ENCODE measurements around the gene STC2. TPM values are rescaled to one million over a fixed set of nuclear protein-coding genes. Genes with fewer than 3 reads are reported as not detected.

Gene STC2
- total RNA-seq, 1 donor = 558 TPM

- TF ChIP-seq CTCF (IDR thresholded peaks at IDR 0.05; ENCODE audit: extremely low read depth, low read depth, low read length) = no peak
- no peaks in the 10 kb centered on the region for H4K20me1 ChIP-seq (ENCODE audit: insufficient read depth, low read length)
- H3K27me3 ChIP-seq (ENCODE audit: insufficient read depth, low read length) = no peaks in the 10 kb centered on the region
- no peak overlapping the region for H3K4me3 ChIP-seq (ENCODE audit: insufficient read depth, low read length)
- H3K4me1 ChIP-seq (ENCODE audit: insufficient read depth, low read length) = peaks cover 28% of the 10 kb centered on the region
- no peak for DNase-seq (ENCODE audit: insufficient read length, low spot score, missing footprints)
- H3K36me3 ChIP-seq (ENCODE audit: insufficient read depth, low read length) = no peaks in the 10 kb centered on the region
- H3K27ac ChIP-seq (ENCODE audit: low read depth, low read length) = no peak overlapping the region
- no peak overlapping the region for H2AFZ ChIP-seq (ENCODE audit: low read length)
- no peak overlapping the region for H3K4me2 ChIP-seq (ENCODE audit: insufficient read depth, low read length)
- H3K79me2 ChIP-seq (ENCODE audit: insufficient read depth, low read length) = no peaks in the 10 kb centered on the region
- H3K9me3 ChIP-seq (ENCODE audit: low read depth, low read length) = no peaks in the 10 kb centered on the region
These were observed 29.8 kb downstream of the STC2 start for GRCh38 chr5:173298213-173298926.

GRCh38 chr5:173297813-173298212 lies 30.4 kb downstream of the STC2 start:
- Histone ChIP-seq H3K4me1 (ENCODE audit: insufficient read depth, low read length) (peaks cover 28% of the 10 kb centered on the region), H2AFZ (ENCODE audit: low read length) (no peak overlapping the region), H4K20me1 (ENCODE audit: insufficient read depth, low read length) (no peaks in the 10 kb centered on the region), H3K27ac (ENCODE audit: low read depth, low read length) (no peak overlapping the region), H3K4me3 (ENCODE audit: insufficient read depth, low read length) (no peak overlapping the region), H3K36me3 (ENCODE audit: insufficient read depth, low read length) (no peaks in the 10 kb centered on the region), H3K27me3 (ENCODE audit: insufficient read depth, low read length) (no peaks in the 10 kb centered on the region), H3K79me2 (ENCODE audit: insufficient read depth, low read length) (no peaks in the 10 kb centered on the region), H3K9me3 (ENCODE audit: low read depth, low read length) (no peaks in the 10 kb centered on the region), H3K4me2 (ENCODE audit: insufficient read depth, low read length) (no peak overlapping the region)
- no peak for TF ChIP-seq CTCF (IDR thresholded peaks at IDR 0.05; ENCODE audit: extremely low read depth, low read depth, low read length)
- no peak for DNase-seq (ENCODE audit: insufficient read length, low spot score, missing footprints)

- TF ChIP-seq CTCF (IDR thresholded peaks at IDR 0.05; ENCODE audit: extremely low read depth, low read depth, low read length) = no peak
These were observed 31.2 kb downstream of the STC2 start for GRCh38 chr5:173296737-173297676.

GRCh38 chr5:173295796-173296195 lies 32.4 kb downstream of the STC2 start:
- Histone ChIP-seq H3K36me3 (ENCODE audit: insufficient read depth, low read length) (no peaks in the 10 kb centered on the region), H3K79me2 (ENCODE audit: insufficient read depth, low read length) (no peaks in the 10 kb centered on the region), H3K4me2 (ENCODE audit: insufficient read depth, low read length) (no peak overlapping the region), H2AFZ (ENCODE audit: low read length) (no peak overlapping the region), H3K9me3 (ENCODE audit: low read depth, low read length) (no peaks in the 10 kb centered on the region), H3K4me3 (ENCODE audit: insufficient read depth, low read length) (no peak overlapping the region), H3K27ac (ENCODE audit: low read depth, low read length) (no peak overlapping the region), H3K27me3 (ENCODE audit: insufficient read depth, low read length) (no peaks in the 10 kb centered on the region), H4K20me1 (ENCODE audit: insufficient read depth, low read length) (no peaks in the 10 kb centered on the region), H3K4me1 (ENCODE audit: insufficient read depth, low read length) (peaks cover 26% of the 10 kb centered on the region)
- DNase-seq (ENCODE audit: insufficient read length, low spot score, missing footprints) = no peak
- TF ChIP-seq CTCF (IDR thresholded peaks at IDR 0.05; ENCODE audit: extremely low read depth, low read depth, low read length) = no peak

More at GRCh38 chr5:173296737-173297676, 31.2 kb downstream of the STC2 start:
- H3K9me3 ChIP-seq (ENCODE audit: low read depth, low read length) = no peaks in the 10 kb centered on the region
- peaks cover 25% of the 10 kb centered on the region for H3K4me1 ChIP-seq (ENCODE audit: insufficient read depth, low read length)
- H3K27me3 ChIP-seq (ENCODE audit: insufficient read depth, low read length) = no peaks in the 10 kb centered on the region
- no peaks in the 10 kb centered on the region for H3K79me2 ChIP-seq (ENCODE audit: insufficient read depth, low read length)
- DNase-seq (ENCODE audit: insufficient read length, low spot score, missing footprints) = no peak
- no peaks in the 10 kb centered on the region for H4K20me1 ChIP-seq (ENCODE audit: insufficient read depth, low read length)
- no peak overlapping the region for H3K27ac ChIP-seq (ENCODE audit: low read depth, low read length)
- H2AFZ ChIP-seq (ENCODE audit: low read length) = no peak overlapping the region
- H3K4me2 ChIP-seq (ENCODE audit: insufficient read depth, low read length) = no peak overlapping the region
- H3K36me3 ChIP-seq (ENCODE audit: insufficient read depth, low read length) = no peaks in the 10 kb centered on the region
- no peak overlapping the region for H3K4me3 ChIP-seq (ENCODE audit: insufficient read depth, low read length)

All from osteoblast (primary cell).